B cell (primary cell): ENCODE results near the gene ARHGAP26. TPM values are rescaled to one million over a fixed set of nuclear protein-coding genes. Genes with fewer than 3 reads are reported as not detected.

ENCODE experiments used
- ATAC-seq: fragments of 200-7000 bp; cut with Tn5 transposase; one replicate; pipeline ENCODE4 v1.10.0; 2021; ENCODE audit warnings: low read depth, mild to moderate bottlenecking, moderate number of reproducible peaks, moderate library complexity
- CTCF ChIA-PET: fragments of 350-600 bp; sonication (Branson Sonifier 250); formaldehyde crosslinking; loops from one replicate; lab custom pipeline; 2021; ENCODE audit warnings: antibody characterized with exemption, inconsistent platforms; lab: Charles Lee
- POLR2A ChIA-PET: fragments of 350-600 bp; sonication (Branson Sonifier 250); formaldehyde crosslinking; loops from one replicate; lab custom pipeline; 2021; ENCODE audit warnings: antibody characterized with exemption; lab: Charles Lee
- DNase-seq: peaks from one replicate; pipeline ENCODE4 v3.0.0; 2013
- H2AFZ ChIP-seq: 2 replicates; pipeline ENCODE4 v1.6.1; 2012; ENCODE audit warnings: mild to moderate bottlenecking, low read depth, low read length; ENCODE audit not compliant: insufficient read depth, poor library complexity, severe bottlenecking
- H3K27ac ChIP-seq, 2 donors: 1 replicate in 1 of 2; 2 replicates in 1 of 2; pipeline ENCODE4 v1.5.1; 2012 to 2013; ENCODE audit warnings: low read length in 2 of 2, mild to moderate bottlenecking in 2 of 2, moderate library complexity in 1 of 2
- H3K27me3 ChIP-seq, 4 experiments: fragments of 200-600 bp in 1 of 4; sonication (generic) in 1 of 4; replicated peaks in 1 of 4; 1 replicate in 2 of 4; 2 replicates in 2 of 4; pipeline versions ENCODE4 v1.6.1 to v1.7.0; 2013 to 2016; ENCODE audit warnings: low read length in 3 of 4, mild to moderate bottlenecking in 2 of 4, mixed read lengths in 1 of 4, moderate library complexity in 1 of 4; ENCODE audit not compliant: insufficient read depth in 4 of 4, control insufficient read depth in 3 of 4; ENCODE audit errors: control extremely low read depth in 1 of 4
- H3K36me3 ChIP-seq, 2 experiments: replicated peaks in 1 of 2; 1 replicate in 1 of 2; 2 replicates in 1 of 2; pipeline versions ENCODE4 v1.6.1 to v1.7.1; 2013; ENCODE audit warnings: low read length in 1 of 2; ENCODE audit not compliant: insufficient read depth in 2 of 2, control insufficient read depth in 1 of 2; ENCODE audit errors: control extremely low read depth in 1 of 2, extremely low read depth in 1 of 2
- H3K4me1 ChIP-seq, 2 donors: fragments of 200-600 bp in 1 of 2; sonication (generic) in 1 of 2; 1 replicate in 1 of 2; 2 replicates in 1 of 2; pipeline versions ENCODE4 v1.5.1 to v1.6.1; 2013 to 2017; ENCODE audit warnings: low read length in 2 of 2; ENCODE audit not compliant: control insufficient read depth in 2 of 2, insufficient read depth in 2 of 2
- H3K4me2 ChIP-seq: replicated peaks from 2 replicates; pipeline ENCODE3; 2012; ENCODE audit warnings: mild to moderate bottlenecking, low read depth, low read length; ENCODE audit not compliant: poor library complexity, severe bottlenecking
- H3K4me3 ChIP-seq, 5 experiments: fragments of 200-600 bp in 1 of 5; sonication (generic) in 1 of 5; 1 replicate in 3 of 5; 2 replicates in 2 of 5; pipeline versions ENCODE4 v1.5.1 to v1.7.0; 2011 to 2016; ENCODE audit warnings: low read length in 4 of 5, mild to moderate bottlenecking in 4 of 5, low read depth in 2 of 5, control low read depth in 1 of 5, moderate library complexity in 1 of 5; ENCODE audit not compliant: insufficient read depth in 1 of 5; ENCODE audit errors: control extremely low read depth in 1 of 5, extremely low read depth in 1 of 5
- H3K79me2 ChIP-seq: fragments of 200-600 bp; sonication (generic); one replicate; pipeline ENCODE4 v1.6.0; 2016; ENCODE audit warnings: low read length; ENCODE audit not compliant: control insufficient read depth, insufficient read depth
- H3K9ac ChIP-seq: fragments of 200-600 bp; sonication (generic); 2 replicates; pipeline ENCODE4 v1.6.1; 2017; ENCODE audit warnings: mild to moderate bottlenecking, low read length, moderate library complexity
- H3K9me3 ChIP-seq, 3 donors: one replicate each; pipeline versions ENCODE4 v1.6.1 to v1.7.1; 2013; ENCODE audit warnings: low read length in 2 of 3; ENCODE audit not compliant: control insufficient read depth in 2 of 3, insufficient read depth in 1 of 3; ENCODE audit errors: control extremely low read depth in 1 of 3
- H4K20me1 ChIP-seq: 2 replicates; pipeline ENCODE4 v1.6.0; 2012; ENCODE audit warnings: mild to moderate bottlenecking, low read length; ENCODE audit not compliant: insufficient read depth, control insufficient read depth, poor library complexity, severe bottlenecking
- H3K27ac Mint-ChIP-seq: one replicate; pipeline ENCODE4 v1.8.0; 2021; ENCODE audit warnings: mixed read lengths
- H3K27me3 Mint-ChIP-seq: one replicate; pipeline ENCODE4 v1.8.0; 2021; ENCODE audit warnings: mixed read lengths
- H3K4me1 Mint-ChIP-seq: one replicate; pipeline ENCODE4 v1.8.0; 2021; ENCODE audit warnings: mixed read lengths
- H3K4me3 Mint-ChIP-seq: one replicate; pipeline ENCODE4 v1.8.0; 2021; ENCODE audit warnings: mixed read lengths
- H3K9me3 Mint-ChIP-seq: one replicate; pipeline ENCODE4 v1.8.0; 2022; ENCODE audit warnings: mixed read lengths; ENCODE audit not compliant: insufficient read depth
- EZH2 ChIP-seq: IDR thresholded peaks from 2 replicates; pipeline ENCODE4 v1.6.1; 2012; ENCODE audit warnings: borderline replicate concordance, low read depth, mild to moderate bottlenecking, moderate library complexity, low read length; ENCODE audit not compliant: insufficient read depth, poor library complexity, severe bottlenecking
- WGBS: methylation state at CpG from one replicate; pipeline ENCODE4 v1.1.5; 2013; ENCODE audit warnings: missing lambda C conversion rate; ENCODE audit not compliant: insufficient coverage; 5-methylcytosine and 5-hydroxymethylcytosine counted together
- intact Hi-C: fragments of 100-400 bp; cut with micrococcal nuclease; formaldehyde crosslinking; loops from one replicate; pipeline ENCODE4 v1.10.0; 2022
- polyA plus RNA-seq: library from polyadenylated mRNA; depleted of rRNA; stranded (reverse); fragments of >200 nt; gene quantifications from 2 replicates; pipeline ENCODE4 v1.2.3, GENCODE V29; 2012
- total RNA-seq, 2 donors: library from RNA; stranded (reverse); fragments of 120-200 nt in 1 of 2; gene quantifications; 1 replicate in 1 of 2; 2 replicates in 1 of 2; pipeline versions ENCODE4 v1.2.3 to v1.2.4, GENCODE V29; 2013 to 2022
- TF ChIP-seq, protein P1 (sequence below): fragments of 200-600 bp; IDR thresholded peaks from one replicate; pipeline ENCODE4 v1.8.0; 2022; ENCODE audit warnings: antibody characterized with exemption, mild to moderate bottlenecking

The ARHGAP26 gene
- total and polyA plus RNA-seq, 2 donors (not counting 1 experiment from before 2014, with no cell fraction given): 1.8 to 22.5 TPM

GRCh38 chr5:143066556-143067281, 296.5 kb downstream of the ARHGAP26 start:
- intact Hi-C loops: no loop called here
- Histone ChIP-seq H3K27ac (no peak overlapping the region), H3K4me1 (peaks cover 9 to 12% of the 10 kb centered on the region in 2 donors), H3K36me3 (no peaks in the 10 kb centered on the region), H3K4me2 (peak overlapping the region; percentile 43), H3K79me2 (no peaks in the 10 kb centered on the region), H3K4me3 (no peak overlapping the region), H3K9ac (no peak overlapping the region), H4K20me1 (no peaks in the 10 kb centered on the region), H3K27me3 (no peaks in the 10 kb centered on the region), H2AFZ (no peak overlapping the region), H3K9me3 (peaks cover 0 to 4% (median 0%) of the 10 kb centered on the region in 3 donors)
- CTCF ChIA-PET: no interaction called here
- no peak overlapping the region for H3K27ac Mint-ChIP-seq
- H3K4me3 Mint-ChIP-seq: no peak overlapping the region
- H3K9me3 Mint-ChIP-seq: no peaks in the 10 kb centered on the region
- TF ChIP-seq EZH2: no peak
- TF ChIP-seq, protein P1, sequence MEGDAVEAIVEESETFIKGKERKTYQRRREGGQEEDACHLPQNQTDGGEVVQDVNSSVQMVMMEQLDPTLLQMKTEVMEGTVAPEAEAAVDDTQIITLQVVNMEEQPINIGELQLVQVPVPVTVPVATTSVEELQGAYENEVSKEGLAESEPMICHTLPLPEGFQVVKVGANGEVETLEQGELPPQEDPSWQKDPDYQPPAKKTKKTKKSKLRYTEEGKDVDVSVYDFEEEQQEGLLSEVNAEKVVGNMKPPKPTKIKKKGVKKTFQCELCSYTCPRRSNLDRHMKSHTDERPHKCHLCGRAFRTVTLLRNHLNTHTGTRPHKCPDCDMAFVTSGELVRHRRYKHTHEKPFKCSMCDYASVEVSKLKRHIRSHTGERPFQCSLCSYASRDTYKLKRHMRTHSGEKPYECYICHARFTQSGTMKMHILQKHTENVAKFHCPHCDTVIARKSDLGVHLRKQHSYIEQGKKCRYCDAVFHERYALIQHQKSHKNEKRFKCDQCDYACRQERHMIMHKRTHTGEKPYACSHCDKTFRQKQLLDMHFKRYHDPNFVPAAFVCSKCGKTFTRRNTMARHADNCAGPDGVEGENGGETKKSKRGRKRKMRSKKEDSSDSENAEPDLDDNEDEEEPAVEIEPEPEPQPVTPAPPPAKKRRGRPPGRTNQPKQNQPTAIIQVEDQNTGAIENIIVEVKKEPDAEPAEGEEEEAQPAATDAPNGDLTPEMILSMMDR: no peak
- H3K4me1 Mint-ChIP-seq: peaks cover 23% of the 10 kb centered on the region
- H3K27me3 Mint-ChIP-seq: no peaks in the 10 kb centered on the region
- WGBS: no CpG with 5 or more reads among the region's 8 CpGs
- POLR2A ChIA-PET: no interaction called here
- peak; percentile 53 for ATAC-seq
- peak; percentile 26 for DNase-seq

DNA sequence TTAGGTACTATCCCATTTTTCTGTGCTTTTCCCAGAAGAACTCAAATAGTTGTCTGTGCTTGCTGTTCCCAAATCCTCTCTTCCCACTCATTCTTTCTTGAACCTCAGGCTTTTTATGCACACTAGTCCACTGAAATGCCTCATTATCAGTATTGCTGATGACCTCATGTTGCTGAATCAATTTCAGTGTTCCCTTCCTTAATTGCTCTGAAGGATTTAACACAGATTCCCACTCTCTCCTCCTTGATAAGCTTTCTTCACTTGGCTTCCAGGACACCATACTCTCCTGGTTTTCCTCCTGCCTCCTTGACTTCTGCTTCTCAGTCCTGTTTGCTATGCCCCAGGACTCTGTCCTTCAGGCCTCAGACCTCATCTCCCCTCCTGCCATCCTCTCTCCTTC, 298.5 kb downstream of the ARHGAP26 start:
- H3K36me3 ChIP-seq: no peaks in the 10 kb centered on the region

More for the DNA sequence above, 298.5 kb downstream of the ARHGAP26 start:
- Histone ChIP-seq H3K79me2 (no peaks in the 10 kb centered on the region), H3K27ac (no peak overlapping the region), H3K27me3 (no peaks in the 10 kb centered on the region), H3K4me1 (peaks cover 9 to 12% of the 10 kb centered on the region in 2 donors), H3K9ac (no peak overlapping the region), H3K4me3 (no peak overlapping the region), H2AFZ (no peak overlapping the region), H3K9me3 (peaks cover 0 to 5% (median 0%) of the 10 kb centered on the region in 3 donors), H3K4me2 (no peak overlapping the region), H4K20me1 (no peaks in the 10 kb centered on the region)
- ChIA-PET POLR2A (no interaction called here), CTCF (interaction anchor here (0.5 kb wide), 1 partner anchor 672 kb away, joined by 3 read pairs; no protein-coding TSS in a partner anchor)
- H3K27ac Mint-ChIP-seq: no peak overlapping the region
- no peak for TF ChIP-seq EZH2
- TF ChIP-seq, protein P1: no peak
- intact Hi-C loops: no loop called here
- no peak overlapping the region for H3K4me3 Mint-ChIP-seq
- H3K27me3 Mint-ChIP-seq: no peaks in the 10 kb centered on the region
- no peak for ATAC-seq
- H3K4me1 Mint-ChIP-seq: peaks cover 23% of the 10 kb centered on the region
- no peak for DNase-seq
- H3K9me3 Mint-ChIP-seq: peaks cover 4% of the 10 kb centered on the region
